Neural cell (in vitro differentiated cells): ENCODE measurements around the gene DRD2.

Experiments
- CTCF ChIP-seq: fragments of 450-650 bp; IDR thresholded peaks from 2 replicates; pipeline ENCODE4 v1.5.1; 2014; ENCODE audit warnings: antibody characterized with exemption, mild to moderate bottlenecking, moderate library complexity; ENCODE audit not compliant: poor library complexity, severe bottlenecking
- EZH2 ChIP-seq: fragments of 200-600, 300-800 bp; shearing (Covaris generic), sonication (generic); IDR thresholded peaks from 2 replicates; pipeline ENCODE4 v1.6.1; 2014; ENCODE audit warnings: antibody characterized with exemption, low read length, borderline replicate concordance, mild to moderate bottlenecking; ENCODE audit not compliant: insufficient read depth, poor library complexity, severe bottlenecking
- MXI1 ChIP-seq: fragments of 450-650 bp; conservative IDR thresholded peaks from 2 replicates; pipeline ENCODE4 v1.6.1; 2014; ENCODE audit warnings: antibody characterized with exemption, mild to moderate bottlenecking; ENCODE audit not compliant: poor library complexity, severe bottlenecking
- POLR2AphosphoS5 ChIP-seq: IDR thresholded peaks from 2 replicates; pipeline ENCODE4 v1.6.1; 2012

GRCh38 chr11:113473983-113474361, 1.2 kb downstream of the DRD2 start:
- TF ChIP-seq CTCF (no peak), MXI1 (no peak), POLR2AphosphoS5 (peak; percentile 26), EZH2 (no peak)
